ENCODE measurements around the gene ADCY1. TPM values are rescaled to one million over a fixed set of nuclear protein-coding genes. Genes with fewer than 3 reads are reported as not detected.
A peak's percentile ranks its signal among the peaks of the same experiment; 100 is the strongest.

ADCY1 gene
- total RNA-seq, 6 experiments from 2014 or later, result 0.20 TPM; not detected in 5

GRCh38 chr7:45708046-45708950 is 134.1 kb downstream of the ADCY1 start:
- H3K4me1 Mint-ChIP-seq (ENCODE audit: low read depth), result peaks cover 7% of the 10 kb centered on the region
- H3K27me3 Mint-ChIP-seq (ENCODE audit: insufficient read depth), result peaks cover 25% of the 10 kb centered on the region
- TF ChIP-seq, protein P1, sequence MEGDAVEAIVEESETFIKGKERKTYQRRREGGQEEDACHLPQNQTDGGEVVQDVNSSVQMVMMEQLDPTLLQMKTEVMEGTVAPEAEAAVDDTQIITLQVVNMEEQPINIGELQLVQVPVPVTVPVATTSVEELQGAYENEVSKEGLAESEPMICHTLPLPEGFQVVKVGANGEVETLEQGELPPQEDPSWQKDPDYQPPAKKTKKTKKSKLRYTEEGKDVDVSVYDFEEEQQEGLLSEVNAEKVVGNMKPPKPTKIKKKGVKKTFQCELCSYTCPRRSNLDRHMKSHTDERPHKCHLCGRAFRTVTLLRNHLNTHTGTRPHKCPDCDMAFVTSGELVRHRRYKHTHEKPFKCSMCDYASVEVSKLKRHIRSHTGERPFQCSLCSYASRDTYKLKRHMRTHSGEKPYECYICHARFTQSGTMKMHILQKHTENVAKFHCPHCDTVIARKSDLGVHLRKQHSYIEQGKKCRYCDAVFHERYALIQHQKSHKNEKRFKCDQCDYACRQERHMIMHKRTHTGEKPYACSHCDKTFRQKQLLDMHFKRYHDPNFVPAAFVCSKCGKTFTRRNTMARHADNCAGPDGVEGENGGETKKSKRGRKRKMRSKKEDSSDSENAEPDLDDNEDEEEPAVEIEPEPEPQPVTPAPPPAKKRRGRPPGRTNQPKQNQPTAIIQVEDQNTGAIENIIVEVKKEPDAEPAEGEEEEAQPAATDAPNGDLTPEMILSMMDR (IDR thresholded peaks at IDR 0.05), result no peak

GRCh38 chr7:45709168-45710042 is 135.2 kb downstream of the ADCY1 start:
- H3K4me3 Mint-ChIP-seq, result no peak overlapping the region
- no peaks in the 10 kb centered on the region for H3K9me3 Mint-ChIP-seq
- H3K4me1 Mint-ChIP-seq (ENCODE audit: low read depth), result peaks cover 7% of the 10 kb centered on the region
- H3K27me3 Mint-ChIP-seq (ENCODE audit: insufficient read depth), result peaks cover 23% of the 10 kb centered on the region
- DNase-seq, result peak; percentile 16
- TF ChIP-seq, protein P1 (IDR thresholded peaks at IDR 0.05), result no peak
- no peak overlapping the region for H3K27ac Mint-ChIP-seq
- no peaks in the 10 kb centered on the region for H3K36me3 Mint-ChIP-seq (ENCODE audit: low read depth)

More at GRCh38 chr7:45708046-45708950, 134.1 kb downstream of the ADCY1 start:
- no peak overlapping the region for H3K27ac Mint-ChIP-seq
- no peak overlapping the region for H3K4me3 Mint-ChIP-seq
- H3K9me3 Mint-ChIP-seq, result no peaks in the 10 kb centered on the region
- no peak for DNase-seq
- no peaks in the 10 kb centered on the region for H3K36me3 Mint-ChIP-seq (ENCODE audit: low read depth)

GRCh38 chr7:45710271-45711160 is 136.3 kb downstream of the ADCY1 start:
- Mint-ChIP-seq H3K27me3 (ENCODE audit: insufficient read depth) (peaks cover 24% of the 10 kb centered on the region), H3K9me3 (no peaks in the 10 kb centered on the region), H3K4me3 (no peak overlapping the region), H3K27ac (no peak overlapping the region), H3K4me1 (ENCODE audit: low read depth) (peaks cover 7% of the 10 kb centered on the region), H3K36me3 (ENCODE audit: low read depth) (no peaks in the 10 kb centered on the region)
- TF ChIP-seq, protein P1 (IDR thresholded peaks at IDR 0.05), result no peak
- no peak for DNase-seq

DNA sequence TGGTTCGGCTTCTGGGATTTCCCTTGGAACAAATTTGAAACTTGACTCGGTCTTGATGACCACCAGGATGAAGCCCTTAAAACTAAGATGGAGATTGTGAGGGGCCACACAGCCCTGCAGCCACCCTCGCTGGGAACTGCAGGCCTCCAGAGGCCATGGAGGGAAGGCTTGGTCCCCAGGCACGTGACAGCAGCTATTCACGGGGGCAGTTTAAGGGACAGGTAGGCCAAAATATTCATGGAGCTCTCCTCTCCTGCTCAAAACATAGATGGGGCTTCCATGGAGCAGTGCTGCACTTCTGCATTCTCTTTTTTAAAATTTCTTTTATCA is 137.0 kb downstream of the ADCY1 start:
- Mint-ChIP-seq H3K4me1 (ENCODE audit: low read depth) (peaks cover 7% of the 10 kb centered on the region), H3K27ac (no peak overlapping the region), H3K4me3 (no peak overlapping the region), H3K36me3 (ENCODE audit: low read depth) (no peaks in the 10 kb centered on the region), H3K9me3 (no peaks in the 10 kb centered on the region), H3K27me3 (ENCODE audit: insufficient read depth) (peaks cover 26% of the 10 kb centered on the region)
- TF ChIP-seq, protein P1 (IDR thresholded peaks at IDR 0.05), result no peak
- DNase-seq, result no peak
